IMR-90 (cell line): ENCODE measurements around the gene ACSM4.

ENCODE experiments used
- BHLHE40 ChIP-seq: fragments of 150-350 bp; IDR thresholded peaks from 2 replicates; pipeline ENCODE4 v1.6.1; 2016; ENCODE audit warnings: mild to moderate bottlenecking, low read depth, low read length
- CEBPB ChIP-seq: IDR thresholded peaks from 2 replicates; pipeline ENCODE4 v1.6.1; 2012; ENCODE audit warnings: low read depth, low read length, improper control_type of control experiment
- CHD1 ChIP-seq: IDR thresholded peaks from 2 replicates; pipeline ENCODE4 v1.6.1; 2012; ENCODE audit warnings: low read depth, low read length, improper control_type of control experiment
- CTCF ChIP-seq: conservative IDR thresholded peaks from 2 replicates; pipeline ENCODE4 v1.5.1; 2012; ENCODE audit warnings: mild to moderate bottlenecking, low read depth, low read length, improper control_type of control experiment
- ELK1 ChIP-seq: fragments of 150-350 bp; IDR thresholded peaks from 2 replicates; pipeline ENCODE4 v1.6.1; 2016; ENCODE audit warnings: low read depth, mild to moderate bottlenecking, low read length, moderate library complexity, borderline replicate concordance
- MAFK ChIP-seq: IDR thresholded peaks from 2 replicates; pipeline ENCODE4 v1.6.1; 2012; ENCODE audit warnings: low read depth, low read length, improper control_type of control experiment
- MAZ ChIP-seq: IDR thresholded peaks from 2 replicates; pipeline ENCODE4 v1.6.1; 2012; ENCODE audit warnings: low read depth, mild to moderate bottlenecking, low read length, improper control_type of control experiment, moderate library complexity, borderline replicate concordance
- MXI1 ChIP-seq: IDR thresholded peaks from 2 replicates; pipeline ENCODE4 v1.6.1; 2012; ENCODE audit warnings: low read depth, mild to moderate bottlenecking, low read length, moderate library complexity, borderline replicate concordance
- POLR2A ChIP-seq: IDR thresholded peaks from 2 replicates; pipeline ENCODE4 v1.6.1; 2012; ENCODE audit warnings: mild to moderate bottlenecking, low read depth, low read length
- RAD21 ChIP-seq: IDR thresholded peaks from 2 replicates; pipeline ENCODE4 v1.6.1; 2012; ENCODE audit warnings: low read length, improper control_type of control experiment
- RFX5 ChIP-seq: IDR thresholded peaks from 2 replicates; pipeline ENCODE4 v1.8.0; 2012; ENCODE audit warnings: low read depth, mild to moderate bottlenecking, low read length, moderate library complexity
- SMC3 ChIP-seq: fragments of 150-350 bp; IDR thresholded peaks from 2 replicates; pipeline ENCODE4 v1.6.1; 2016; ENCODE audit warnings: low read depth, mild to moderate bottlenecking, antibody characterized with exemption, low read length, moderate library complexity
- USF2 ChIP-seq: fragments of 150-350 bp; IDR thresholded peaks from 2 replicates; pipeline ENCODE4 v1.6.1; 2017; ENCODE audit warnings: mild to moderate bottlenecking, antibody characterized with exemption, low read length, low read depth

GRCh38 chr12:7369274-7369729, 65.4 kb downstream of the ACSM4 start:
- no peak for TF ChIP-seq POLR2A
- no peak for TF ChIP-seq CTCF
- TF ChIP-seq RAD21, result no peak
- no peak for TF ChIP-seq MXI1
- TF ChIP-seq RFX5, result no peak
- no peak for TF ChIP-seq CHD1
- TF ChIP-seq ELK1, result no peak
- no peak for TF ChIP-seq SMC3
- TF ChIP-seq USF2, result no peak
- TF ChIP-seq BHLHE40, result no peak
- TF ChIP-seq MAFK, result no peak
- no peak for TF ChIP-seq CEBPB
- no peak for TF ChIP-seq MAZ
